Measurements from ENCODE around the gene KIAA0586.
"Not testable (repeated sequence)": the region's sequence is repeated elsewhere in the genome, so short reads cannot be mapped to it uniquely, and the experiment has no call there.

KIAA0586 gene

GRCh38 chr14:58549105-58549757 is 121.7 kb downstream of the KIAA0586 start:
- DNase-seq (ENCODE audit: low read depth), result no peak

GRCh38 chr14:58553959-58554358 is 126.4 kb downstream of the KIAA0586 start:
- DNase-seq (ENCODE audit: low read depth), result no peak

- no peak for DNase-seq (ENCODE audit: low read depth)
Measured at GRCh38 chr14:58555647-58556046, 128.1 kb downstream of the KIAA0586 start.

GRCh38 chr14:58557242-58557641 is 129.7 kb downstream of the KIAA0586 start:
- DNase-seq (ENCODE audit: low read depth), result no peak

GRCh38 chr14:58560208-58560607 is 132.7 kb downstream of the KIAA0586 start:
- no peak for DNase-seq (ENCODE audit: low read depth)

- DNase-seq (ENCODE audit: low read depth), result no peak
Measured at GRCh38 chr14:58562141-58562540, 134.6 kb downstream of the KIAA0586 start.

- DNase-seq (ENCODE audit: low read depth), result no peak
Measured at GRCh38 chr14:58563978-58564377, 136.5 kb downstream of the KIAA0586 start.

GRCh38 chr14:58565832-58566231 is 138.3 kb downstream of the KIAA0586 start:
- DNase-seq (ENCODE audit: low read depth), result no peak

GRCh38 chr14:58566979-58567378 is 139.5 kb downstream of the KIAA0586 start:
- DNase-seq (ENCODE audit: low read depth), result no peak

- DNase-seq (ENCODE audit: low read depth), result no peak
Measured at GRCh38 chr14:58568322-58568721, 140.8 kb downstream of the KIAA0586 start.

GRCh38 chr14:58571256-58571655 is 143.7 kb downstream of the KIAA0586 start:
- DNase-seq (ENCODE audit: low read depth), result no peak

GRCh38 chr14:58571769-58572472 is 144.4 kb downstream of the KIAA0586 start:
- no peak for DNase-seq (ENCODE audit: low read depth)

GRCh38 chr14:58572473-58572853 is 144.9 kb downstream of the KIAA0586 start:
- DNase-seq (ENCODE audit: low read depth), result no peak

GRCh38 chr14:58572863-58573262 is 145.3 kb downstream of the KIAA0586 start:
- DNase-seq (ENCODE audit: low read depth), result no peak

GRCh38 chr14:58574623-58575022 is 147.1 kb downstream of the KIAA0586 start:
- no peak for DNase-seq (ENCODE audit: low read depth)

- DNase-seq (ENCODE audit: low read depth), result no peak
Measured at GRCh38 chr14:58575956-58576355, 148.4 kb downstream of the KIAA0586 start.

- not testable (repeated sequence) for DNase-seq (ENCODE audit: low read depth)
Measured at GRCh38 chr14:58580035-58580434, 152.5 kb downstream of the KIAA0586 start.

- not testable (repeated sequence) for DNase-seq (ENCODE audit: low read depth)
Measured at GRCh38 chr14:58581389-58581788, 153.9 kb downstream of the KIAA0586 start.

- DNase-seq (ENCODE audit: low read depth), result no peak
Measured at GRCh38 chr14:58584383-58584782, 156.9 kb downstream of the KIAA0586 start.

GRCh38 chr14:58587271-58587670 is 159.8 kb downstream of the KIAA0586 start:
- no peak for DNase-seq (ENCODE audit: low read depth)

GRCh38 chr14:58588321-58588720 is 160.8 kb downstream of the KIAA0586 start:
- not testable (repeated sequence) for DNase-seq (ENCODE audit: low read depth)

- DNase-seq (ENCODE audit: low read depth), result no peak
Measured at GRCh38 chr14:58593977-58594376, 166.5 kb downstream of the KIAA0586 start.

GRCh38 chr14:58597041-58597440 is 169.5 kb downstream of the KIAA0586 start:
- no peak for DNase-seq (ENCODE audit: low read depth)

Data from CMK (cell line).